OCI-LY7 (cell line): ENCODE measurements around the gene SIGLEC7. TPM values are rescaled to one million over a fixed set of nuclear protein-coding genes. Genes with fewer than 3 reads are reported as not detected.

ENCODE experiments used
- BruUV-seq: library from RNA; stranded (reverse); fragments of 400-500 nt; replicated peaks from 2 replicates; lab custom pipeline; 2021; lab: Mats Ljungman, UMichigan
- CTCF ChIA-PET: fragments of 300-600 bp; sonication (Branson Sonifier 250); formaldehyde crosslinking; loops from one replicate; lab custom pipeline; 2022; ENCODE audit warnings: antibody characterized with exemption; ENCODE audit not compliant: unreplicated experiment; lab: Charles Lee
- POLR2A ChIA-PET: fragments of 300-600 bp; sonication (Branson Sonifier 250); formaldehyde crosslinking; loops from one replicate; lab custom pipeline; 2022; ENCODE audit warnings: antibody characterized with exemption; lab: Charles Lee
- DNase-seq: peaks from one replicate; pipeline ENCODE4 v3.0.0-alpha.2; 2015; ENCODE audit warnings: low spot score
- H2AFZ ChIP-seq: fragments of 200-600 bp; sonication (generic), shearing (Covaris generic); 2 replicates; pipeline ENCODE4 v1.6.1; 2014; ENCODE audit warnings: mild to moderate bottlenecking, antibody characterized with exemption, low read length, moderate library complexity
- H3K27ac ChIP-seq: fragments of 200-600 bp; sonication (generic); 2 replicates; pipeline ENCODE4 v1.5.1; 2014; ENCODE audit warnings: mixed run types, low read depth, mild to moderate bottlenecking, moderate library complexity, low read length, inconsistent platforms; ENCODE audit not compliant: poor library complexity, severe bottlenecking
- H3K36me3 ChIP-seq: fragments of 200-600 bp; sonication (generic); 2 replicates; pipeline ENCODE4 v1.6.1; 2014; ENCODE audit warnings: mild to moderate bottlenecking, antibody characterized with exemption, low read length, moderate library complexity, mixed read lengths; ENCODE audit not compliant: insufficient read depth
- H3K4me1 ChIP-seq: fragments of 200-600 bp; sonication (generic); 2 replicates; pipeline ENCODE4 v1.5.1; 2014; ENCODE audit warnings: mild to moderate bottlenecking, low read length; ENCODE audit not compliant: insufficient read depth, poor library complexity, severe bottlenecking
- H3K4me2 ChIP-seq: fragments of 200-600 bp; sonication (generic); 2 replicates; pipeline ENCODE4 v1.6.1; 2014; ENCODE audit warnings: mild to moderate bottlenecking, low read length
- H3K4me3 ChIP-seq: fragments of 200-600 bp; sonication (generic); 2 replicates; pipeline ENCODE4 v1.5.1; 2014; ENCODE audit warnings: mild to moderate bottlenecking, low read depth, low read length; ENCODE audit not compliant: poor library complexity, severe bottlenecking
- H3K79me2 ChIP-seq: fragments of 200-600 bp; sonication (generic); 2 replicates; pipeline ENCODE4 v1.6.1; 2016; ENCODE audit warnings: low read depth, mild to moderate bottlenecking, low read length, moderate library complexity, mixed read lengths; ENCODE audit not compliant: insufficient read depth
- H3K9me2 ChIP-seq: fragments of 200-600 bp; sonication (generic); 2 replicates; pipeline ENCODE4 v1.6.1; 2016; ENCODE audit warnings: mild to moderate bottlenecking, low read length, mixed read lengths; ENCODE audit not compliant: insufficient read depth
- H3K9me3 ChIP-seq: fragments of 200-600 bp; sonication (generic); 2 replicates; pipeline ENCODE4 v1.6.1; 2014; ENCODE audit warnings: mild to moderate bottlenecking, mixed run types, low read length, mixed read lengths
- H4K20me1 ChIP-seq: fragments of 200-600 bp; sonication (generic); 2 replicates; pipeline ENCODE4 v1.6.1; 2014; ENCODE audit warnings: mild to moderate bottlenecking, antibody characterized with exemption, low read length, moderate library complexity, mixed read lengths; ENCODE audit not compliant: insufficient read depth
- CTCF ChIP-seq: fragments of 200-600 bp; sonication (generic); conservative IDR thresholded peaks from 2 replicates; pipeline ENCODE4 v1.5.1; 2014; ENCODE audit warnings: mild to moderate bottlenecking, antibody characterized with exemption, low read length, moderate library complexity, mixed read lengths
- EZH2phosphoT487 ChIP-seq: fragments of 200-600 bp; sonication (generic); IDR thresholded peaks from 2 replicates; pipeline ENCODE4 v1.6.1; 2018; ENCODE audit warnings: low read depth, borderline replicate concordance, mild to moderate bottlenecking, mixed run types, antibody characterized with exemption, low read length, moderate library complexity, mixed read lengths
- intact Hi-C: fragments of 100-400 bp; cut with micrococcal nuclease; formaldehyde crosslinking; loops from one replicate; pipeline ENCODE4 v1.10.0; 2022; ENCODE audit not compliant: unreplicated experiment
- total RNA-seq, 2 experiments: library from RNA; depleted of rRNA in 1 of 2; stranded (reverse); fragments of >200 nt in 1 of 2; shearing (Covaris generic) in 1 of 2; gene quantifications; 2 replicates each; pipeline ENCODE4 v1.2.3, GENCODE V29; 2014 to 2022

Gene SIGLEC7
- total RNA-seq, 2 experiments from 2014 or later = not detected

GRCh38 chr19:51158474-51159129, 16.5 kb downstream of the SIGLEC7 start:
- ChIA-PET CTCF (no interaction called here), POLR2A (no interaction called here)
- Histone ChIP-seq H3K9me2 (no peaks in the 10 kb centered on the region), H3K4me3 (no peak overlapping the region), H3K4me1 (no peaks in the 10 kb centered on the region), H4K20me1 (no peaks in the 10 kb centered on the region), H2AFZ (no peak overlapping the region), H3K9me3 (no peaks in the 10 kb centered on the region), H3K36me3 (no peaks in the 10 kb centered on the region), H3K79me2 (no peaks in the 10 kb centered on the region), H3K4me2 (no peak overlapping the region), H3K27ac (no peak overlapping the region)
- intact Hi-C loops = no loop called here
- BruUV-seq = no TSS peak
- peak; percentile 51 for DNase-seq
- peak; percentile 96 for TF ChIP-seq CTCF
- TF ChIP-seq EZH2phosphoT487 = no peak

GRCh38 chr19:51159656-51160055, 17.6 kb downstream of the SIGLEC7 start:
- Histone ChIP-seq H3K36me3 (no peaks in the 10 kb centered on the region), H3K9me2 (no peaks in the 10 kb centered on the region), H4K20me1 (no peaks in the 10 kb centered on the region), H3K9me3 (no peaks in the 10 kb centered on the region), H3K27ac (no peak overlapping the region), H3K79me2 (no peaks in the 10 kb centered on the region), H3K4me3 (no peak overlapping the region), H2AFZ (no peak overlapping the region), H3K4me1 (no peaks in the 10 kb centered on the region), H3K4me2 (no peak overlapping the region)
- intact Hi-C loops = no loop called here
- POLR2A ChIA-PET = no interaction called here
- CTCF ChIA-PET = no interaction called here
- no peak for TF ChIP-seq CTCF
- no peak for TF ChIP-seq EZH2phosphoT487
- no peak for DNase-seq
- no TSS peak for BruUV-seq

GRCh38 chr19:51161266-51161665, 19.2 kb downstream of the SIGLEC7 start:
- H3K9me2 ChIP-seq = no peaks in the 10 kb centered on the region
- H4K20me1 ChIP-seq = no peaks in the 10 kb centered on the region
- no peak overlapping the region for H2AFZ ChIP-seq
- H3K27ac ChIP-seq = no peak overlapping the region
- DNase-seq = no peak
- no peaks in the 10 kb centered on the region for H3K4me1 ChIP-seq
- no TSS peak for BruUV-seq
- TF ChIP-seq CTCF (no peak), EZH2phosphoT487 (no peak)
- intact Hi-C loops = no loop called here
- H3K4me2 ChIP-seq = no peak overlapping the region
- no peaks in the 10 kb centered on the region for H3K9me3 ChIP-seq
- no peaks in the 10 kb centered on the region for H3K79me2 ChIP-seq
- no peaks in the 10 kb centered on the region for H3K36me3 ChIP-seq
- ChIA-PET POLR2A (no interaction called here), CTCF (no interaction called here)
- H3K4me3 ChIP-seq = no peak overlapping the region
